HG02981 (cell line): ENCODE results near the gene TSPY1.
"Not testable (repeated sequence)": the region's sequence is repeated elsewhere in the genome, so short reads cannot be mapped to it uniquely, and the experiment has no call there.

Experiments
- ATAC-seq: cut with Tn5 transposase; IDR thresholded peaks from one replicate; pipeline ENCODE4 v1.9.1; 2021; ENCODE audit warnings: mild to moderate bottlenecking, moderate library complexity; ENCODE audit not compliant: unreplicated experiment

Gene TSPY1, protein sequence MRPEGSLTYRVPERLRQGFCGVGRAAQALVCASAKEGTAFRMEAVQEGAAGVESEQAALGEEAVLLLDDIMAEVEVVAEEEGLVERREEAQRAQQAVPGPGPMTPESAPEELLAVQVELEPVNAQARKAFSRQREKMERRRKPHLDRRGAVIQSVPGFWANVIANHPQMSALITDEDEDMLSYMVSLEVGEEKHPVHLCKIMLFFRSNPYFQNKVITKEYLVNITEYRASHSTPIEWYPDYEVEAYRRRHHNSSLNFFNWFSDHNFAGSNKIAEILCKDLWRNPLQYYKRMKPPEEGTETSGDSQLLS

GRCh38 chrY:9466655-9467054 is at the start of gene TSPY1:
TSS of gene TSPY1 (plus strand) at chrY:9466955. CDS start at chrY:9467001, 46 bp downstream.
- ATAC-seq: not testable (repeated sequence)

DNA sequence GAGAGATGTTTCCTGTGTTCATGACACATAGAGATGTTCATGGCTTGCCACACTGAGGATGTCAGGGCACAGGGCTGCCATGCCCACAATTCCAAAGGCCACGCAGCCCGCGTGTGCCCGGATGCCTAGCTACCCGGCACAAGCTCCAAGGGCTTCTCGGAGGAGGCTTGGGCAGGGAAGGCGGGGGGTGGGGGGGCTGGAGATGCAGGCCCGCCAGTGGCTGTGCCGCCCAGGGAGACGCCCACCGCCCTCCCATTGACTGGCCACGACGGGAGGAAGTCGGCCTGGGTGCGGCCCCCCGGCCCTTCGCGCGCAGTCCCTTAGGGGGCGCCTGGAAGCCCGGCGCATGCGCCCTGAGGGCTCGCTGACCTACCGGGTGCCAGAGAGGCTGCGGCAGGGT is 20.2 kb downstream of the TSPY1 start, which contains the start of gene TSPY9:
TSPY9 (plus strand) TSS at position 301 of the 400 bp plus-strand sequence; CDS start at position 347, 46 bp downstream.
- ATAC-seq: not testable (repeated sequence)

DNA sequence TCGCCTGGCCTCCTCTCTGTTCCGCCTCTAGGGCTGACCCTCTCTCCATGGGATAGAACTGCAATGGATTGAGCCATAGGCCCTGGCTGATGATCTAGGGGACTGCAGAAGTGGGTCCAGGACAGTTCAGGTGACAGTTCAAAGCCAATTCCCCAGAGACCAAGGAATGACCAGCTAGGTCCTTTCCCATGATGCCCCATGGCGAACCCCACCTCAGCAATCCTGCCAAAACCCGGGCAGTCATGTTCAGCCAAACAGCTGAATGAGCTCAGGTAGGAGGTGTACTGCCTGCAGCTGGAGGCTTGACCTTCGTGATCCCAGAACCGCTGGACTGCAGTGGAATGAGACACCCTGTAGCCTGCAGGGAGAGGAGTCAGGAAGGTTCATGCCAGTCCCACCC is 37.6 kb downstream of the TSPY1 start:
- ATAC-seq: not testable (repeated sequence)

DNA sequence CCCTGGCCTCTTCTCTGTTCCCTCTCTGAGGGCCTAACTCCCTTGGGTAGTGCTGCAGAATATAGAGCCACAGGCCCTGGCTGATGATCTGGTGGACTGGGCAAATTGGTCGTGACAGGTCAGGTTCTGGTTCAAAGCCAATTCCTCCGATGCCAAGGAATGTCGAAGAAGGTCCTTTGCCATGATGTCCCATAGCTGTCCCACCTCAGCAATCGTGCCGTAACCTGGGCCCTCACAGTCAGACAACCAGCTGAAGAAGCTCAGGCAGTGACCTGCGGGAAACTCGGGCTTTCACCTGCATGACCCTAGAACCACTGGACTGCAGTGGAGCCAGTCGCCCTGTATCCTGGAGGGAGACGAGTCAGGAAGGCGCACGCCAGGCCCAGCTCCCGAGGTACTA is 49.5 kb downstream of the TSPY1 start:
- ATAC-seq: not testable (repeated sequence)
